Mesenteric fat pad (tissue), 1 donor: ENCODE data around the gene SERTAD3. TPM values are rescaled to one million over a fixed set of nuclear protein-coding genes. Genes with fewer than 3 reads are reported as not detected.
"Not testable (repeated sequence)": the region's sequence is repeated elsewhere in the genome, so short reads cannot be mapped to it uniquely, and the experiment has no call there.

ENCODE experiments used
- DNase-seq: peaks from one replicate; pipeline ENCODE4 v3.0.0-alpha.2; 2020; ENCODE audit warnings: low spot score
- long read RNA-seq: library from polyadenylated mRNA; unstranded; transcript quantifications from one replicate; pipeline ENCODE4 v2.0.0, GENCODE V29; 2020
- total RNA-seq: library from RNA; stranded (reverse); fragmentation: NEBNext Ultra II Directional; extraction: Animal tissue kit (Norgen Biotek cat#: 25700); gene quantifications from one replicate; pipeline ENCODE4 v1.2.1, GENCODE V29; 2021
- donor health status: DM: yes; HTN: yes; CAD: no.

The SERTAD3 gene, protein sequence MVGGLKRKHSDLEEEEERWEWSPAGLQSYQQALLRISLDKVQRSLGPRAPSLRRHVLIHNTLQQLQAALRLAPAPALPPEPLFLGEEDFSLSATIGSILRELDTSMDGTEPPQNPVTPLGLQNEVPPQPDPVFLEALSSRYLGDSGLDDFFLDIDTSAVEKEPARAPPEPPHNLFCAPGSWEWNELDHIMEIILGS
- 40.7 TPM for total RNA-seq
- long read RNA-seq, transcript SERTAD3-201 (2 exons, 1,734 nt): major isoform, 87 of 102 reads
- long read RNA-seq, partial matches to known transcripts: 0 of 102 reads
- long read RNA-seq, other reads (novel, unspliced or antisense): 15 of 102 reads

- DNase-seq: peak; percentile 99
Measured at GRCh38 chr19:40444000-40444824, at the start of gene SERTAD3. TSS of gene SERTAD3 (minus strand) at chr19:40444335. CDS start at chr19:40442080, 2,255 bp downstream.

GRCh38 chr19:40493778-40494177, 49.6 kb upstream of the SERTAD3 start:
- no peak for DNase-seq

- no peak for DNase-seq
Measured at GRCh38 chr19:40492274-40492673, 48.1 kb upstream of the SERTAD3 start.

- DNase-seq: no peak
Measured at GRCh38 chr19:40489882-40490230, 45.7 kb upstream of the SERTAD3 start.

DNA sequence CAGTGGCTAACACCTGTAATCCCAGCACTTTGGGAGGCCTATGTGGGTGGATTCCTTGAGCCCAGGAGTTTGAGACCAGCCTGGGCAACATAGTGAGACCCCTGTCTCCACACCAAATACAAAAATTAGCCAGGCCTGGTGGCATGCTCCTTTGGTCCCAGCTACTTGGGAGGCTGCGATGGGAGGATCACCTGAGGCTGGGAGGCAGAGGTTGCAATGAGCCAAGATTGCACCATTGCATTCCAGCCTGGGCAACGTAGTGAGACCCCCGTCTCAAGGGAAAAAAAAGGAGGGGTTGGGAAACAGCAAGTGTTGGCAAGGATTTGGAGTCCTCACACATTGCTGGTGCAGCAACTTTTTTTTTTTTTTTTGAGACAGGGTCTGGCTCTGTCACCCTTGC, 41.9 kb upstream of the SERTAD3 start:
- no peak for DNase-seq

DNA sequence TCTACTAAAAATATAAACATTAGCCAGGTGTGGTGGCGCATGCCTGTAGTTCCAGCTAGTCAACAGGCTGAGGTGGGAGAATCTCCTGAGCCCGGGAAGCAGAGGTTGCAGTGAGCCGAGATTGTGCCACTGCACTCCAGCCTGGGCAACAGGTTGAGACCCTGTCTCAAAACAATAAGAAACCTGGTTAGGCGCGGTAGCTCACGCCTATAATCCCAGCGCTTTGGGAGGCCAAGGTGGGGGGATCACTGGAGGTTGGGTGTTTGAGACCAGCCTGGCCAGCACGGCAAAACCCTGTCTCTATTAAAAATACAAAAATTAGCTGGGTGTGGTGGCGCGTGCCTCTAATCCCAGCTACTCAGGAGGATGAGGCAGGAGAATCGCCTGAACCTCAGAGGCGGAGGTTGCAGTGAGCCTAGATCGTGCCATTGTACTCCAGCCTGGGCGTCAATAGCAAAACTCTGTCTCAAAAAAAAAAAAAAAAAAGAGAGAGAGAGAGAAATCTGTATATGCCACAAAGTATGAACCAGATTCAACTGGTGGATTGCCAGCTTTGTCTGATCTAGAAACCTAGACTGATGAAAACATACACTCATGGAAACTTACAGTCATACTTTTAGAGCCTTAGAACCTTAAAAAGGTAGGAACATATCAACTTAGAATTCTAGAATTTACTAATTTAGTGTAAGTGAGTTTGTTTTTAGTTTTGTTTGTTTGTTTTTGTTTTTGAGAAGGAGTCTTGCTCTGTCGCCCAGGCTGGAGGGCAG, 31.9 kb upstream of the SERTAD3 start:
- DNase-seq: not testable (repeated sequence)

- no peak for DNase-seq
Measured at GRCh38 chr19:40474737-40475136, 30.6 kb upstream of the SERTAD3 start.

GRCh38 chr19:40472516-40472915, 28.4 kb upstream of the SERTAD3 start:
- no peak for DNase-seq

GRCh38 chr19:40471111-40471510, 27.0 kb upstream of the SERTAD3 start:
- DNase-seq: no peak

DNA sequence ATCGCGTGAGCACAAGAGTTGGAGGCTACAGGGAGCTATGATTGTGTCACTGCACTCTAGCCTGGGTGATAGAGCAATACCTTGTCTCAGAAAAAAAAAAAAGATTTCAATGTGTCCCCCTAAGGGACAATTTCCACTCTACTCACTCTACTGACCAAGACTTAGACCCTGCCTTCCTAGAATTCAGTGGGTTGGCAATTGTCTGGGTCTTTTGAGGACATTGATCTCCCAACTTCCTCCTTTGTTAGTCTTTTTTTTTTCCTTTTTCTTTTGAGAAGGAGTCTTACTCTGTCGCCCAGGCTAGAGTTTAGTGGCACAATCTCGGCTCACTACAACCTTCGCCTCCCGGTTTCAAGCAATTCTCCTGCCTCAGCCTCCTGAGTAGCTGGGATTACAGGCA, 24.9 kb upstream of the SERTAD3 start:
- DNase-seq: no peak

GRCh38 chr19:40466985-40467734, 23.0 kb upstream of the SERTAD3 start, which contains the start of gene SPTBN4:
TSS of gene SPTBN4 (plus strand) at chr19:40467001. CDS start at chr19:40472622, 5,621 bp downstream.
- DNase-seq: no peak

GRCh38 chr19:40466219-40466984, 22.3 kb upstream of the SERTAD3 start:
- no peak for DNase-seq

- DNase-seq: peak; percentile 100
Measured at GRCh38 chr19:40465557-40466218, 21.6 kb upstream of the SERTAD3 start, which contains the start of gene BLVRB. TSS of gene BLVRB (minus strand) at chr19:40465745. CDS start at chr19:40465688, 57 bp downstream.

DNA sequence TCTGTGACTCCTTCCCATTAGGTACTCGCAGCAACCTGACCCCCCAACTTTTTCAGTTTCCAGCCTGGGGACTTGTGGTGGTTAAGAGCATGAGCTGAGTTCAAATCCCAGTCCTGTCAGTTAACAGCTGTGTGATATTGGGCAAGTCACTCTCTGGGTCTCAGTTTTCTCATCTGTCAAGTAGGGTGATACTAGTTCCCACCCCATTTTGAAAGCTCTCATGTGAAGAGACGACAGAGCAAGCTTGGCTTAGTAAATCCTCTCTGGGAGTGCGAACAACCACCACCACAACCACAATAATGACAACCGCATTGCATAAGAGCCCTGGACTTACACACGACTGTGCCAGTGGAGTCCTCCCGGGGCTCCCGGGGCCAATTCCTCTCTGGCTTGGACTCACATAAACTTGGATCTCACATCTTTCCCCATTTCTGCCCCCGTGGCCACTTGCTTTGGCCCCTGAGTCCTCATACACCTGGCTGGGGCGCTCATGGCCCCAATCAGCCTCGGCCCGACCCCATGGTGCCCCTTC, 21.0 kb upstream of the SERTAD3 start:
- no peak for DNase-seq

- no peak for DNase-seq
Measured at GRCh38 chr19:40464059-40465024, 20.2 kb upstream of the SERTAD3 start.

- not testable (repeated sequence) for DNase-seq
Measured at GRCh38 chr19:40463587-40464037, 19.5 kb upstream of the SERTAD3 start.

DNA sequence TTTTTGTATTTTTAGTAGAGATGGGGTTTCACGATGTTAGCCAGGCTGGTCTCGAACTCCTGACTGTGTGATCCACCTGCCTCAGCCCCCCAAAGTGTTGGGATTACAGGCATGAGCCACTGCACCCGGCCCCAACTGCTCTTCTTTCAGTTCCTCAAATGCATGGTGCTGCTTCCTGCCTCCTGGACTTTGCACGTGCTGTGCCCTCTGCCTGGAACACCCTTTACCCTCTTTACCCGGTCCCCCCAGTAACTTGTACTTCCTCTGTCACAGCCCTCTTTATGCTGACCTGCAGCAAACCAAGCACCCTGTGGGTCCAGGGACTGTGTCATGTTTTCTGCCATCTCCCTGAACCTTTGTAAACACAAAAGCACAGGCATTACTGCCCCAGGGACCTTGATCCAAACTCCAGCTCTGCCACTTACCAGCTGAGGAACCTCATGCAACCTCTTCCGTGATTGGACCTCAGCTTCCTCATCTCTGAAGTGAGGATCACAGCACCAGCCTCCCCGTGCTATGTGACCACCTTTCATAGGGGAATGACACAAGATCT, 17.6 kb upstream of the SERTAD3 start:
- no peak for DNase-seq

GRCh38 chr19:40460185-40460584, 16.1 kb upstream of the SERTAD3 start:
- no peak for DNase-seq
